T47D (cell line): Measurements from ENCODE around the gene PAWR.

Experiments used
- DNase-seq, 2 experiments: peaks; one replicate each; pipeline versions ENCODE4 v3.0.0 to v3.0.0-alpha.2; 2011 to 2012; ENCODE audit warnings: low read depth in 1 of 2, low spot score in 1 of 2
- JUND ChIP-seq: IDR thresholded peaks from 2 replicates; pipeline ENCODE4 v1.6.1; 2012; ENCODE audit warnings: low read depth
- in situ Hi-C: cut with HindIII; loops from 2 replicates; pipeline ENCODE4 v1.10.0; 2016; ENCODE audit warnings: low sequenced_read_pairs, low pct_unique_long_range_greater_than_20kb

Gene PAWR

GRCh38 chr12:79690638-79691510 lies at the start of gene PAWR:
PAWR (minus strand) TSS chr12:79690964; CDS start chr12:79690244, 720 bp downstream.
- peak; percentile 81 to 96 for DNase-seq
- in situ Hi-C loops: no loop called here

GRCh38 chr12:79737875-79738718 lies 47.3 kb upstream of the PAWR start:
- in situ Hi-C loops: no loop called here
- peak; percentile 47 to 88 for DNase-seq

More at GRCh38 chr12:79690638-79691510, at the start of gene PAWR:
- TF ChIP-seq JUND: no peak

GRCh38 chr12:79732638-79733037 lies 41.9 kb upstream of the PAWR start:
- no peak for TF ChIP-seq JUND
- in situ Hi-C loops: no loop called here
- no peak for DNase-seq

More at GRCh38 chr12:79737875-79738718, 47.3 kb upstream of the PAWR start:
- no peak for TF ChIP-seq JUND

GRCh38 chr12:79725987-79726386 lies 35.2 kb upstream of the PAWR start:
- peak in 1 of 2 experiments; percentile 16 for DNase-seq
- in situ Hi-C loops: no loop called here
- TF ChIP-seq JUND: no peak

- in situ Hi-C loops: no loop called here
- no peak for DNase-seq
- no peak for TF ChIP-seq JUND
These were observed 26.2 kb upstream of the PAWR start for GRCh38 chr12:79717006-79717405.

GRCh38 chr12:79715308-79715707 lies 24.5 kb upstream of the PAWR start:
- TF ChIP-seq JUND: no peak
- no peak for DNase-seq
- in situ Hi-C loops: no loop called here

- DNase-seq: no peak
- no peak for TF ChIP-seq JUND
- in situ Hi-C loops: no loop called here
These were observed 20.1 kb upstream of the PAWR start for GRCh38 chr12:79710707-79711483.

- peak; percentile 66 for TF ChIP-seq JUND
- DNase-seq: peak; percentile 79 to 93
- in situ Hi-C loops: no loop called here
These were observed 17.1 kb upstream of the PAWR start for GRCh38 chr12:79707830-79708229.

- in situ Hi-C loops: no loop called here
- peak in 1 of 2 experiments; percentile 18 for DNase-seq
- no peak for TF ChIP-seq JUND
These were observed 15.9 kb upstream of the PAWR start for GRCh38 chr12:79706676-79707075.

GRCh38 chr12:79706156-79706555 lies 15.4 kb upstream of the PAWR start:
- no peak for TF ChIP-seq JUND
- peak in 1 of 2 experiments; percentile 38 for DNase-seq
- in situ Hi-C loops: no loop called here

- no peak for TF ChIP-seq JUND
- in situ Hi-C loops: no loop called here
- no peak for DNase-seq
These were observed 8.2 kb upstream of the PAWR start for GRCh38 chr12:79698966-79699365.

GRCh38 chr12:79696416-79696815 lies 5.7 kb upstream of the PAWR start:
- in situ Hi-C loops: no loop called here
- no peak for DNase-seq
- no peak for TF ChIP-seq JUND
